Pancreas (tissue), 10 donors: ENCODE measurements around the gene RNH1. TPM values are rescaled to one million over a fixed set of nuclear protein-coding genes. Genes with fewer than 3 reads are reported as not detected.
A peak's percentile ranks its signal among the peaks of the same experiment; 100 is the strongest.

Source experiments
- ATAC-seq, 4 donors: fragments of 200-7000 bp; cut with Tn5 transposase; one replicate each; pipeline versions ENCODE4 v1.8.0 to v1.9.1; 2020; ENCODE audit warnings: mild to moderate bottlenecking in 4 of 4, moderate library complexity in 4 of 4
- DNase-seq, 6 donors: peaks; one replicate each; pipeline ENCODE4 v3.0.0-alpha.2; 2020
- FAIRE-seq: peaks from 2 replicates; lab custom pipeline; 2012; peaks lifted over from hg19 to GRCh38; lab: Jason Lieb, UNC
- H3K27ac ChIP-seq, 4 donors: fragments of 200-600 bp; sonication (generic); 1 replicate in 3 of 4; 2 replicates in 1 of 4; pipeline versions ENCODE4 v1.5.0 to v1.8.0; 2020
- H3K27me3 ChIP-seq, 4 donors: fragments of 200-600 bp; one replicate each; pipeline ENCODE4 v1.8.0; 2021
- H3K36me3 ChIP-seq, 3 donors: fragments of 200-600 bp; sonication (generic) in 1 of 3; one replicate each; pipeline versions ENCODE4 v1.5.0 to v1.8.0; 2020 to 2021
- H3K4me1 ChIP-seq, 3 donors: fragments of 200-600 bp; one replicate each; pipeline ENCODE4 v1.8.0; 2021
- H3K4me3 ChIP-seq, 4 donors: fragments of 200-600 bp; sonication (generic) in 2 of 4; one replicate each; pipeline versions ENCODE4 v1.5.0 to v1.8.0; 2020 to 2021
- H3K9me3 ChIP-seq, 4 donors: fragments of 200-600 bp; one replicate each; pipeline ENCODE4 v1.8.0; 2021
- WGBS, 2 donors: extraction: QIAGEN DNeasy Blood & Tissue Kit; methylation state at CpG; one replicate each; pipeline ENCODE4 v1.1.7; 2013; 5-methylcytosine and 5-hydroxymethylcytosine counted together
- intact Hi-C, 3 donors: fragments of 100-400 bp; cut with DNase I; formaldehyde crosslinking; loops; one replicate each; pipeline versions ENCODE4 v1.11.1 to v1.14.2; 2022
- polyA plus RNA-seq, 2 donors: library from polyadenylated mRNA; stranded (reverse); fragments of 200-250 nt; gene quantifications; one replicate each; pipeline ENCODE4 v1.2.3, GENCODE V29; 2013
- total RNA-seq, 6 donors: library from RNA; stranded (reverse); fragmentation: NEBNext Ultra II Directional in 4 of 6; extraction: Animal tissue kit (Norgen Biotek cat#: 25700) in 4 of 6; gene quantifications; one replicate each; pipeline versions ENCODE4 v1.2.1 to v1.2.4, GENCODE V29; 2021 to 2023
- TF ChIP-seq, protein P1 (sequence below), 4 donors: fragments of 200-600 bp; sonication (generic) in 3 of 4; IDR thresholded peaks; one replicate each; pipeline versions ENCODE4 v1.5.0 to v1.8.0; 2021; ENCODE audit warnings: antibody characterized with exemption in 4 of 4
- donor health status: healthy with polysubstance abuse.
- donor health status: DM: no; HTN: no; CAD: no; lungs with moderate emphysema.
- donor health status: DM: no; HTN: no; CAD: no.
- donor health status: control.
- donor health status: control.
- donor health status: Bipolar disorder and iron deficiency.
- donor health status: DM: yes; HTN: yes; CAD: no.
- donor health status: DM: no; HTN: no; CAD: no.
- donor health status: DM: no; HTN: no; CAD: no.
- donor health status: DM: yes; HTN: yes; CAD: no.

RNH1 gene
- total and polyA plus RNA-seq, 8 donors, result 38.9 to 87.7 (median 63.9) TPM

DNA sequence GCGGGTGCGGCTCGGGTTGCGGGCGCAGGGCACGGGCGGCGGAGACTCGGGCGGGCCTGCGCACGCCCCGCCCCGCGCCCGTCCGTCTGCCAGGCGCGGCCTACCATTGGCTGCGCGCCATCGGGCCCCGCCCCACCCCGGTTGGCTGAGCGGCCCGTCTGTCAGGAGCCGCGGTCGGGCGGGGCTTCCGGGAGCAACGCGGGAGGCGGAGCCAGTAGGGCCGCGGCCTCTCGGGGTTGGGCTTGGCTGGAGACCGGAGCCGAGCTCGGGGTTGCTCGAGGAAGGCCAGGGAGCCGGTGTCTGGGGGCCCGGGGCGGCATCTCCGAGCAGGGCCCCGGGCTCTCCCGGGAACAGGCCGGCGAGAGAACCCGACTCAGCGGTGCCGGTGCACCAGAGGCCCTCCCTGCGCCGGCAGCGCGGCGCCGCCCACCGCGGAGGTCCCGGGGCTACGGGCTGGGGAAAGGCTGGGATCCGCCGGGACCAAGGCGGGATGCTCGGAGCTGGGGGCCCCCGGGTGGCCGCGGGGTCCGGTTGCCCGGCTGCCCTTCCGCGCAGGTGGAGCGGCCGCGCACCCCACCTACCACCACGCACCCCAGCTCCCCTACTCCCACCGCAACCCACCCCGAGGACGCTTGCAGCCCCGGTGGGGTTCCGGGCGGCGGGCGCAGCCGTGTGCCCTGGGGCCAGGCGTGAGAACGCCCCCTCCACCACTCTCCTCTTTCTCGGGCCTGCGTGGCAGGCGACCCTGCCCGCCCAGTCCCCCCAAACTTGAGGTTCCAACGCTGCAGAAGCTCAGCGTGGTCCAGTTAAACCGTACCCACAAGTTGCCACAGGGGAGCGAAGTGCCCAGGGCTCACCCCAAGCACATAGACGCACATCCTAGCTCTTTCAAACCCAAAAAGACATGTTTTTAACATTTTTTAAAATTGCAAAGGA lies 28.7 kb upstream of the RNH1 start, which contains the start of gene HRAS:
Gene HRAS (minus strand): TSS at position 58 of the 936 bp plus-strand sequence.
- no peaks in the 10 kb centered on the region for H3K9me3 ChIP-seq
- TF ChIP-seq, protein P1, sequence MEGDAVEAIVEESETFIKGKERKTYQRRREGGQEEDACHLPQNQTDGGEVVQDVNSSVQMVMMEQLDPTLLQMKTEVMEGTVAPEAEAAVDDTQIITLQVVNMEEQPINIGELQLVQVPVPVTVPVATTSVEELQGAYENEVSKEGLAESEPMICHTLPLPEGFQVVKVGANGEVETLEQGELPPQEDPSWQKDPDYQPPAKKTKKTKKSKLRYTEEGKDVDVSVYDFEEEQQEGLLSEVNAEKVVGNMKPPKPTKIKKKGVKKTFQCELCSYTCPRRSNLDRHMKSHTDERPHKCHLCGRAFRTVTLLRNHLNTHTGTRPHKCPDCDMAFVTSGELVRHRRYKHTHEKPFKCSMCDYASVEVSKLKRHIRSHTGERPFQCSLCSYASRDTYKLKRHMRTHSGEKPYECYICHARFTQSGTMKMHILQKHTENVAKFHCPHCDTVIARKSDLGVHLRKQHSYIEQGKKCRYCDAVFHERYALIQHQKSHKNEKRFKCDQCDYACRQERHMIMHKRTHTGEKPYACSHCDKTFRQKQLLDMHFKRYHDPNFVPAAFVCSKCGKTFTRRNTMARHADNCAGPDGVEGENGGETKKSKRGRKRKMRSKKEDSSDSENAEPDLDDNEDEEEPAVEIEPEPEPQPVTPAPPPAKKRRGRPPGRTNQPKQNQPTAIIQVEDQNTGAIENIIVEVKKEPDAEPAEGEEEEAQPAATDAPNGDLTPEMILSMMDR (IDR thresholded peaks at IDR 0.05), result no peak
- WGBS, 2 donors, result 3 to 6% methylated on average over 42 to 97 of the region's 97 CpGs
- DNase-seq (peak; percentile 92 to 99 (median 97)), FAIRE-seq (no peak), ATAC-seq (peak; percentile 84 to 92 (median 88))
- peak within 1 kb of the TSS; percentile 70 to 78 (median 76) for H3K27ac ChIP-seq
- peak within 1 kb of the TSS; percentile 49 to 85 (median 78) for H3K4me3 ChIP-seq
- H3K27me3 ChIP-seq, result no peaks in the 10 kb centered on the region
- peaks cover 6 to 15% (median 9%) of the 10 kb centered on the region in 3 donors for H3K4me1 ChIP-seq
- peaks cover 0 to 12% (median 8%) of the 10 kb centered on the region in 3 donors for H3K36me3 ChIP-seq
- intact Hi-C loops, result no loop called here

DNA sequence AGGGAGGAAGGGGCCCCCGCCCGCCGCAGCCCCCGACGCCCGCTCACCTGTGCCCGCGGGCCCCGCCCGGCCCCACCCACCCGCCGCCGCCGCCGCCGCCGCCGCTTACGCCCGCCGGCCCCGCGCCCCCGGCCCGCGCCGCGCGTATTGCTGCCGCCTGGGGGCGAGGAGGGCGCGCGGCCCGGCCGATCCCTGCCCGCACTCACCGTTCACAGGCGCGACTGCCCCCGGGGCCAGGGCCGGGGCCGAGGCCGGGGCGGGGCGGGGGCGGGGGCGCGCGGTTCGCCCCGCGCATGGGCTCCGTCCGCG lies 28.1 kb upstream of the RNH1 start:
- TF ChIP-seq, protein P1 (IDR thresholded peaks at IDR 0.05), result no peak
- intact Hi-C loops, result no loop called here
- no peak overlapping the region for H3K27ac ChIP-seq
- H3K4me3 ChIP-seq, result peak overlapping the region; percentile 47 to 85 (median 78)
- FAIRE-seq, result no peak
- peaks cover 6 to 15% (median 9%) of the 10 kb centered on the region in 3 donors for H3K4me1 ChIP-seq
- H3K27me3 ChIP-seq, result no peaks in the 10 kb centered on the region
- no peak for DNase-seq
- WGBS, 2 donors, result 0% methylated on average over 1 to 55 of the region's 56 CpGs
- peaks cover 0 to 12% (median 8%) of the 10 kb centered on the region in 3 donors for H3K36me3 ChIP-seq
- no peak for ATAC-seq
- no peaks in the 10 kb centered on the region for H3K9me3 ChIP-seq

DNA sequence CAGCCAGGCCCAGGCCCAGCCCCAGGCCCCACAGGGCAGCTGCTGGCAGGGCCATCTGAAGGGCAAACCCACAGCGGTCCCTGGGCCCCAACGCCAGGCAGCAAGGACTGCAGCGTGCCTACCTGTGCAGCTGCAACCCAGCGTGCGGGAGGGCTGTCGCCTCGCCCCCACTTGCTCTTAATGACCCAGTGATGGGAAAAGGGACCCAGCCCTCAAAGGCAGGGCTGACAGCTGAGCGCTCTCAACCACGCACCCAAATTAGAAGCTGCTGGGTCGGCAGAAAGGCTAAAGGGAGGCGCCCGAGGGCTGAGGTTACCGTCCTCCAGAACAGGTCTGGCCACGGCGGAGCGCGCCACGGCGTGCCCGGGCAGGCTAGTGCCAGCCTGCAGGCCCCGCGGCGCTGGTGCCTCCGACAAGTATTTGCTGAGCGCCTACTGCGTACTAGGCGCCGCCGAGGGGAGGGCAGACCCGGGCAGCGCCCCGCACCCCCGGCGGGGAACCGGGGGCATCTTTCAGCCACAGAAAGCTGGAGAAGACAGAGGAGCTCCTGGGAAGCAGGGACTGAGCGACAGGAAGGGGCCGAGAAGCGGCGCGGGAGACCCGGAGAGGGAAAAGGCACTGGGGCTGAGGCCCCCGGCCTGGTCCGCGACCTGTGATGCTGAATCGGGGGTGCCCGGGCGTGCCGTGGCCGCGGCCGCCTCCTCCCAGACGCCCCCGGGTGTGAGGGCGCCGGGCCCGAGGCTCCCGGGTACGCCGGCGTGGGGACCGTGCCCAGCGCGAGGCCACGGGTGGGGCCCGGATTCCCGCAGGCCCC lies 27.6 kb upstream of the RNH1 start:
- Histone ChIP-seq H3K27ac (no peak overlapping the region), H3K27me3 (no peaks in the 10 kb centered on the region), H3K9me3 (no peaks in the 10 kb centered on the region), H3K36me3 (peaks cover 0 to 12% (median 8%) of the 10 kb centered on the region in 3 donors), H3K4me3 (peak overlapping the region; percentile 47 to 85 (median 78)), H3K4me1 (peaks cover 6 to 15% (median 9%) of the 10 kb centered on the region in 3 donors)
- DNase-seq (peak; percentile 31 to 87 (median 59)), ATAC-seq (peak in 3 of 4 donors; percentile 2 to 3 (median 2)), FAIRE-seq (no peak)
- WGBS, 2 donors, result 6 to 9% methylated on average over 45 to 66 of the region's 66 CpGs
- intact Hi-C loops, result no loop called here
- TF ChIP-seq, protein P1 (IDR thresholded peaks at IDR 0.05), result no peak

DNA sequence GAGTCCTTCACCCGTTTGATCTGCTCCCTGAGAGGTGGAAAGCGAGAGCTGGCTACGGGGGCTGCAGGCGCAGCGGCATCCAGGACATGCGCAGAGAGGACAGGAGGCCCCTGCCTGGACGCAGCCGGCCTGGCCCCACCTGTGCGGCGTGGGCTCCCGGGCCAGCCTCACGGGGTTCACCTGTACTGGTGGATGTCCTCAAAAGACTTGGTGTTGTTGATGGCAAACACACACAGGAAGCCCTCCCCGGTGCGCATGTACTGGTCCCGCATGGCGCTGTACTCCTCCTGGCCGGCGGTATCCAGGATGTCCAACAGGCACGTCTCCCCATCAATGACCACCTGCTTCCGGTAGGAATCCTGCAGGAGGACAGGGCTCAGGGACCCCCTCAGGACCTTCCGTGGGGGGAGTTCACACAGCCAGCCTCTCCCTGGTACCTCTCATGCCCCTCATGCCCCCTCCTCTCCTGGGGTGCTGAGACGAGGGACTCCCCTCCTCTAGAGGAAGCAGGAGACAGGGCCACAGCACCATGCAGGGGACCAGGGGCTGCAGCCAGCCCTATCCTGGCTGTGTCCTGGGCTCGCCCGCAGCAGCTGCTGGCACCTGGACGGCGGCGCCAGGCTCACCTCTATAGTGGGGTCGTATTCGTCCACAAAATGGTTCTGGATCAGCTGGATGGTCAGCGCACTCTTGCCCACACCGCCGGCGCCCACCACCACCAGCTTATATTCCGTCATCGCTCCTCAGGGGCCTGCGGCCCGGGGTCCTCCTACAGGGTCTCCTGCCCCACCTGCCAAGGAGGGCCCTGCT lies 26.7 kb upstream of the RNH1 start:
- TF ChIP-seq, protein P1 (IDR thresholded peaks at IDR 0.05), result no peak
- intact Hi-C loops, result no loop called here
- H3K36me3 ChIP-seq, result peaks cover 0 to 12% (median 8%) of the 10 kb centered on the region in 3 donors
- ATAC-seq (no peak), FAIRE-seq (no peak), DNase-seq (peak in 2 of 6 donors; percentile 56 to 78)
- H3K27ac ChIP-seq, result no peak overlapping the region
- H3K4me3 ChIP-seq, result peak overlapping the region in 2 of 4 donors; percentile 80 to 85
- H3K27me3 ChIP-seq, result no peaks in the 10 kb centered on the region
- WGBS, 2 donors, result 92 to 93% methylated on average over 37 of the region's 37 CpGs
- H3K9me3 ChIP-seq, result no peaks in the 10 kb centered on the region
- peaks cover 6 to 15% (median 9%) of the 10 kb centered on the region in 3 donors for H3K4me1 ChIP-seq
